GM19463 (cell line): ENCODE measurements around the gene NDUFA13.

Experiments used
- ATAC-seq: cut with Tn5 transposase; IDR thresholded peaks from one replicate; pipeline ENCODE4 v1.9.1; 2021; ENCODE audit warnings: mild to moderate bottlenecking, moderate library complexity; ENCODE audit not compliant: unreplicated experiment

NDUFA13 gene

DNA sequence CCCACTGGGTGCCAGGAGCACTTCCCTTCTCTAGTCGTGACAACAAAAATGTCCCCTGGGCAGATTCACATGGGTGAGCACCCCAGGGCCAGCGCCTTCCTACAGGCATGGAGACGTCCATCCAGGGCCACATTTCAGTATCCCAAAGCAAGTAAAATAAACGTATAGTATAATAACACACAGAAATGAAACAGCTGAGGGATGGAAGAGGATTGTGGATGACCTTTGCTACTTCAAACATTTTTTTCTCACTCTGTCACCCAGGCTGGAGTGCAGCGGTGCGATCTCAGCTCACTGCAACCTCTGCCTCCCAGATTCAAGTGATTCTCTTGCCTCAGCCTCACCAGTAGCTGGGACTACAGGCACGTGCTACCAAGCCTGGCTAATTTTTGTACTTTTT lies 50.3 kb downstream of the NDUFA13 start:
- ATAC-seq, result no peak

DNA sequence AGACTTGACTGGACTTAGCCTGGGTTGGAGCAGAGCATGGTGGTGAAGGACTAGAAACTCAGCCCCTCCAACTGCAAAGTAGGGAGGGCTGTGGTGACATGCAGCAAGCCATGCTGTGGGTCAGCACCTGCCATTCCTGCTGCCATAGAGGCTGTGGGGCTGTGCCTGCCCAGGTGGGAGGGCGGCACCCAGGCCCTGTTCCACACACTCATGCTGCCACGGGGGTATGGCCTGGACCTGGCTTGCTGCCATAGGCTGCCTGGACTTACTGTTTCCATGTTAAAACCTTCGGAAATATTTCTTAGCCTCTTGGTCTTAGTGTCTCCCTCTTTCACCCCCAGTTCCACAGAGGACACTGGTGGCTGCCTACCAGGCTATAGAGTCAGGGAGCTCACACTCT lies 51.4 kb downstream of the NDUFA13 start:
- no peak for ATAC-seq

DNA sequence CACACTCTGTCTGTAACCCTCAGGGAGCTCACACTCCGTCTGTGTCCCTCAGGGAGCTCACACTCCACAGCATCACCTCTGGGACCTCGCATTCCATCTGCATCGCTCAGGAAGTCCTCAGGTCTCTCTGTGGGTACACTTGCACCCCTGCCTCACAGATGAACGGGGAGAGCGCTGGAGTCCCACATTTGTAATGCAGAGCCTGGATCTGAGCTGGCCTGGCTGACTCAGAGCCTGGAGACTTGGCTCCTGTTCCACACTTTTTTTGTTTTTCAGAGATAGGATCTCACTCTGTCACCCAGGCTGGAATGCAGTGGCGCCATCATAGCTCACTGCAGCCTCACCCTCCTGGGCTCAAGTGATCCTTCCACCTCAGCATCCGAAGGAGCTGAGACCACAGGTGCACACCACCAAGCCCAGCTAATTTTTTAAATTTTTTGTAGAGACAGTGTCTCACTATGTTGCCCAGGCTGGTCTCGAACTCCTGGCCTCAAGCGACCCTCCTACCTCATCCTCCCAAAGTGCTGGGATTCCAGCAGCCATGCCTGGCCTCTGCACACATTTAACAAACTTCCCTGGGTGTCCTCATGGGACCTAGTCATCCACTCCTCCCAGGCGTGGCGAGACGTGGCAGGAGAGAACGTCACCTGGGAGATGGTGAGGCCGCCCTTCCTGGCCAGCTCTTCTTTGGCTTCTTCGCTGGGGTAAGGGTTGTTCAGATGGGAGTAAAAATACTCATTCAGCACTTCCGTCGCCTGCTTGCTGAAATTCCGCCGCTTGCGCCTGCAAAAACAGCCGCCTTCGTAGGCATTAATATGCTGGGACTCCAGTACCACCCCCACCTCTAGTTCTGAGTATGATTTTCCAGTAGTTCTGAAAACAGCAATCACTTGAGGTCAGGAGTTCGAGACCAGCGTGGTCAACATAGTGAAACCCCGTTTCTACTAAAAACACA lies 53.1 kb downstream of the NDUFA13 start:
- no peak for ATAC-seq

DNA sequence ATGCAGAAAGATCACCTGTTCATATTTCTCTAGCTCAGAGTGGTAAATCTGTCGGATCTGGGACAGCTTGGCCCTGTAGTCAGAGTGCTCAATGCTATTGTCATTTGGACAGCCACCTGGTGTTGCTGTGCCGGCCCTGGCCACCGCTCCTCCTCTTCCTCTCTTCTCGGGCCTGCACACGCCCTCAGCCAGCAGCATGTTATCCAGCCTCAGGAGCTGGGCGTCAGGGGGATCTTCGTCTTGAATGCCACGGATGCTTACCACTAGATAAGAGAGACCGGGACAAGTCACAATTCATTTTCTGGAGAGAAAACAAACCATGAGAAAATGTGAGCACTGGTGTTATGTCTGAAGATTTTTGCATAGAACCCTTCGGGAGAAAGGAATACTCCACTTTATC lies 54.5 kb downstream of the NDUFA13 start:
- no peak for ATAC-seq

DNA sequence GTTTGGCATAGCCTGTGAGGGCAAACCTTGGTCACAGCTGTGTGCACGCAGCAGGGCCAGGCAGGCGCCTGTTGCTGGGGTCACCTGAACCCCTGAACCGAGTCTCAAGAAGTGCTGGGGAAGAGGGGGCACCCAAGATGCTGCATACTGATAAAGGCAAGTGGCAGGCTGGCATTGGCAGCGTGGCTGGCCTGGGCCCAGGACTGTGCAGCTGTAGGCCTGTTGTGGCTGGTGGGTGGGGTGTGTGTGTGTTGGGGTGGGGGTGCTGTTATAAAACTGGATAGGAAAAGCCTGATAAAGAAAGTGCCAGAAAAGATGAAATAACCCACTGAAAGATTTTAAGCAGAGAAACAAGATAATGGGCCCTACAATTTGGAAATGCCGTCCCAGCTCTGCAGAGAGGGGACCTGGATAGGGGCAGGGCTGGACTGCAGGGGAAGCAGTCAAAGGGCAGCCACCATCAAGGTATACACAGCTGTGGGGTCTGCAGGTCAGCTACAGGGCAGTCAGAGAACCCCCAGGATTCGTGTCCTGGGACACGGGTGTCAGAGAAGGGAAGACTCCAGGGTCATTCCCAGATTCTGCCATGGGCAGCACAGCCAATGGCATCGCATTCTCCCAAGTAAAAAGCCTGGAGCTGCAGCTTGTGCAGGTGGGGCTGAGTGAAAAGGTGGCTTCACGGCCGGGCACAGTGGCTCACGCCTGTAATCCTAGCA lies 55.2 kb downstream of the NDUFA13 start:
- ATAC-seq, result no peak

DNA sequence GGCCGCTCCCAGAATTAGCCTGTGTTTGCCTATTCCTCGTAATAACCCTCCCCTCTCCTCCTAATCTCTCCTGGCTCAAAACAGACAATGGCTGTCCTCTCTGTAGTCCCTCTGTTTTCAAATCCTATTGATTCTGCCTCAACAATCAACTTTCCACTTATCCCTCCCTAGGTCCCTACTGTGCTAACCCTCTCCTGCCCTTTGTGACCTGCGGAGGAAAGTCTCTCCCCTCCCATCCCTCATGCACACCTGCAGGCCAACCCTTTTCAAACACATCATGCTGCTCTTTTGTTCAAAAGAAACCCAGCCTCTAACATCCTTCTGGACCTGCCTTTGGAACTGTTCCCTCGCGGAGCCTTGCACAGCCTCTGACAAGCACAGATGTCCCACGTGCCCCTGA lies 59.4 kb downstream of the NDUFA13 start:
- no peak for ATAC-seq
